ENCODE measurements around the gene FOXO3B. TPM values are rescaled to one million over a fixed set of nuclear protein-coding genes. Genes with fewer than 3 reads are reported as not detected.
"Not testable (repeated sequence)": the region's sequence is repeated elsewhere in the genome, so short reads cannot be mapped to it uniquely, and the experiment has no call there.

The FOXO3B gene
- total and polyA plus RNA-seq, 10 of the 15 experiments (the other 5 are each of a cell fraction or from before 2014, with no cell fraction given): 0.05 to 1.3 (median 0.79) TPM

- CTCF ChIA-PET: interaction anchor here (1.5 kb wide), 1 partner anchor 248 kb away, joined by 3 read pairs; no protein-coding TSS in a partner anchor
- H3K27me3 ChIP-seq (replicated peaks in 1 of 2; ENCODE audit: control insufficient read depth in 2 of 2, insufficient read depth in 2 of 2, low read length in 1 of 2); H2AFZ ChIP-seq (ENCODE audit: control insufficient read depth, low read depth, low read length); BruUV-seq (replicated peaks); in situ Hi-C loops (cut with MboI); H3K9me3 ChIP-seq (replicated peaks; ENCODE audit: control insufficient read depth, insufficient read depth, low read length); DNase-seq (ENCODE audit: low read depth, low spot score); H3K27ac ChIP-seq (ENCODE audit: control insufficient read depth, insufficient read depth); H3K79me2 ChIP-seq (ENCODE audit: control insufficient read depth, insufficient read depth, low read length); POLR2A ChIA-PET; H4K20me1 ChIP-seq (ENCODE audit: control insufficient read depth, insufficient read depth); H3K4me3 ChIP-seq; H3K36me3 ChIP-seq (ENCODE audit: control insufficient read depth in 2 of 2, insufficient read depth in 2 of 2, low read length in 1 of 2); H3K4me1 ChIP-seq (ENCODE audit: control insufficient read depth, insufficient read depth, low read length); SMC1A ChIA-PET (ENCODE audit: uncharacterized antibody, unreplicated experiment); H3K4me2 ChIP-seq (ENCODE audit: control insufficient read depth, insufficient read depth); intact Hi-C loops (cut with micrococcal nuclease; ENCODE audit: unreplicated experiment); H3K9ac ChIP-seq (ENCODE audit: control insufficient read depth, insufficient read depth, low read length); RAD21 ChIA-PET (ENCODE audit: unreplicated experiment): not testable (repeated sequence)
- TF ChIP-seq CTCF (IDR thresholded peaks at IDR 0.05 in 2 of 3, conservative IDR thresholded peaks at IDR 0.05 in 1 of 3; ENCODE audit: control insufficient read depth in 2 of 3, extremely low read depth in 1 of 3, insufficient read depth in 1 of 3, low read depth in 3 of 3, low read length in 3 of 3) (peak; percentile 33 to 39 (median 35); a peak in 5 of 6 replicates), SMC3 (IDR thresholded peaks at IDR 0.05; ENCODE audit: borderline replicate concordance, low read length) (peak; percentile 31; the same call in 1 of the 2 replicates), RAD21 (IDR thresholded peaks at IDR 0.05; ENCODE audit: insufficient read depth, low read depth, low read length) (peak; percentile 49)
- 25% methylated on average over 6 of the region's 7 CpGs for WGBS (ENCODE audit: insufficient coverage, insufficient replicate concordance, low lambda C conversion rate, missing lambda C conversion rate)
- FAIRE-seq (peak; percentile 94), ATAC-seq (peak; percentile 81)
Observed at GRCh38 chr17:18712354-18712999, 30.4 kb upstream of the FOXO3B start.

GRCh38 chr17:18708215-18708614 is 26.1 kb upstream of the FOXO3B start:
- H3K4me3 ChIP-seq; intact Hi-C loops (cut with micrococcal nuclease; ENCODE audit: unreplicated experiment); FAIRE-seq; in situ Hi-C loops (cut with MboI); H3K9ac ChIP-seq (ENCODE audit: control insufficient read depth, insufficient read depth, low read length); H3K9me3 ChIP-seq (replicated peaks; ENCODE audit: control insufficient read depth, insufficient read depth, low read length); H2AFZ ChIP-seq (ENCODE audit: control insufficient read depth, low read depth, low read length); H3K36me3 ChIP-seq (ENCODE audit: control insufficient read depth in 2 of 2, insufficient read depth in 2 of 2, low read length in 1 of 2); H3K27me3 ChIP-seq (replicated peaks in 1 of 2; ENCODE audit: control insufficient read depth in 2 of 2, insufficient read depth in 2 of 2, low read length in 1 of 2); H3K27ac ChIP-seq (ENCODE audit: control insufficient read depth, insufficient read depth); H3K79me2 ChIP-seq (ENCODE audit: control insufficient read depth, insufficient read depth, low read length); BruUV-seq (replicated peaks); H3K4me1 ChIP-seq (ENCODE audit: control insufficient read depth, insufficient read depth, low read length); POLR2A ChIA-PET; ATAC-seq; H4K20me1 ChIP-seq (ENCODE audit: control insufficient read depth, insufficient read depth); RAD21 ChIA-PET (ENCODE audit: unreplicated experiment); SMC1A ChIA-PET (ENCODE audit: uncharacterized antibody, unreplicated experiment); CTCF ChIA-PET; H3K4me2 ChIP-seq (ENCODE audit: control insufficient read depth, insufficient read depth); DNase-seq (ENCODE audit: low read depth, low spot score): not testable (repeated sequence)
- 100% methylated on average over 3 of the region's 3 CpGs for WGBS (ENCODE audit: insufficient coverage, insufficient replicate concordance, low lambda C conversion rate, missing lambda C conversion rate)

- FAIRE-seq; intact Hi-C loops (cut with micrococcal nuclease; ENCODE audit: unreplicated experiment); H4K20me1 ChIP-seq (ENCODE audit: control insufficient read depth, insufficient read depth); H3K79me2 ChIP-seq (ENCODE audit: control insufficient read depth, insufficient read depth, low read length); in situ Hi-C loops (cut with MboI); H3K27ac ChIP-seq (ENCODE audit: control insufficient read depth, insufficient read depth); CTCF ChIA-PET; H3K9me3 ChIP-seq (replicated peaks; ENCODE audit: control insufficient read depth, insufficient read depth, low read length); H3K4me1 ChIP-seq (ENCODE audit: control insufficient read depth, insufficient read depth, low read length); RAD21 ChIA-PET (ENCODE audit: unreplicated experiment); SMC1A ChIA-PET (ENCODE audit: uncharacterized antibody, unreplicated experiment); POLR2A ChIA-PET; H3K36me3 ChIP-seq (ENCODE audit: control insufficient read depth in 2 of 2, insufficient read depth in 2 of 2, low read length in 1 of 2); DNase-seq (ENCODE audit: low read depth, low spot score); H3K4me2 ChIP-seq (ENCODE audit: control insufficient read depth, insufficient read depth); H3K27me3 ChIP-seq (replicated peaks in 1 of 2; ENCODE audit: control insufficient read depth in 2 of 2, insufficient read depth in 2 of 2, low read length in 1 of 2); BruUV-seq (replicated peaks); ATAC-seq; H2AFZ ChIP-seq (ENCODE audit: control insufficient read depth, low read depth, low read length); H3K9ac ChIP-seq (ENCODE audit: control insufficient read depth, insufficient read depth, low read length); H3K4me3 ChIP-seq: not testable (repeated sequence)
- 57% methylated on average over 3 of the region's 3 CpGs for WGBS (ENCODE audit: insufficient coverage, insufficient replicate concordance, low lambda C conversion rate, missing lambda C conversion rate)
Observed at GRCh38 chr17:18705955-18706354, 23.8 kb upstream of the FOXO3B start.

Data from GM12878 (cell line).